ENCODE measurements around the gene USP40. TPM values are rescaled to one million over a fixed set of nuclear protein-coding genes. Genes with fewer than 3 reads are reported as not detected.

The USP40 gene
- total and polyA plus RNA-seq, 2 donors: 16.1 to 26.7 TPM

GRCh38 chr2:233492078-233492477 is 74.5 kb downstream of the USP40 start:
- Histone ChIP-seq H3K36me3 (ENCODE audit: control insufficient read depth in 2 of 2, insufficient read depth in 2 of 2, low read length in 1 of 2) (peaks cover 2 to 7% of the 10 kb centered on the region in 2 donors), H3K4me1 (ENCODE audit: control insufficient read depth in 2 of 2, insufficient read depth in 2 of 2, low read length in 2 of 2) (peaks cover 0 to 7% of the 10 kb centered on the region in 2 donors), H3K27ac (ENCODE audit: low read depth in 1 of 2, low read length in 1 of 2) (no peak overlapping the region), H3K27me3 (ENCODE audit: control insufficient read depth in 2 of 2, insufficient read depth in 1 of 2, low read length in 1 of 2) (no peaks in the 10 kb centered on the region), H3K9me3 (ENCODE audit: control insufficient read depth in 2 of 2, insufficient read depth in 1 of 2, low read length in 1 of 2) (no peaks in the 10 kb centered on the region), H3K4me3 (ENCODE audit: low read length in 2 of 2) (no peak overlapping the region)
- no peak for DNase-seq (ENCODE audit: low read depth in 6 of 9, low spot score in 9 of 9)
- 95% methylated on average over 4 of the region's 4 CpGs for WGBS

- H3K27me3 ChIP-seq (ENCODE audit: control insufficient read depth in 2 of 2, insufficient read depth in 1 of 2, low read length in 1 of 2): no peaks in the 10 kb centered on the region
- no peak overlapping the region for H3K4me3 ChIP-seq (ENCODE audit: low read length in 2 of 2)
- WGBS: 93% methylated on average over 3 of the region's 3 CpGs
- peaks cover 0 to 13% of the 10 kb centered on the region in 2 donors for H3K4me1 ChIP-seq (ENCODE audit: control insufficient read depth in 2 of 2, insufficient read depth in 2 of 2, low read length in 2 of 2)
- H3K27ac ChIP-seq (ENCODE audit: low read depth in 1 of 2, low read length in 1 of 2): peak overlapping the region in 1 of 2 donors; percentile 2
- peaks cover 6 to 7% of the 10 kb centered on the region in 2 donors for H3K36me3 ChIP-seq (ENCODE audit: control insufficient read depth in 2 of 2, insufficient read depth in 2 of 2, low read length in 1 of 2)
- H3K9me3 ChIP-seq (ENCODE audit: control insufficient read depth in 2 of 2, insufficient read depth in 1 of 2, low read length in 1 of 2): no peaks in the 10 kb centered on the region
- DNase-seq (ENCODE audit: low read depth in 6 of 9, low spot score in 9 of 9): no peak
Measured at GRCh38 chr2:233491326-233491725, 75.3 kb downstream of the USP40 start.

DNA sequence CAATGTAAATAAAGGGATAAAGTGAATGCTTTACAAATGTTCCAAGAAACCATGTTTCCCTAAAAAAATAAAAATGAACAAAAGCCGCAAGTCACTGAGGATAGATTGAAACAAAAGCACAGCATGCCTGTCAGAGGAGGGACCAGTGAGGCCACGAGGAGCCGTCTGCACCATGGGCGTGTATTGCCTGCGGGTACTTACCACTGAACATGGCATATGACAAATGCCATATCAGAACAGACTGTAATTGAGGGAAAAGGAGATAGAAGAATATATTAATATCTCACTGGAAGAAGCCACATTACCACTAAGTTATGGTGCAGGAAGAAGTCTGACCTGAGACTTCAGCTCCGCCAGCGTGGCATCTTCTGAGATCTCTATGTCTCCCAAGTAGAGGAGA is 75.8 kb downstream of the USP40 start:
- Histone ChIP-seq H3K36me3 (ENCODE audit: control insufficient read depth in 2 of 2, insufficient read depth in 2 of 2, low read length in 1 of 2) (peaks cover 7% of the 10 kb centered on the region in 2 donors), H3K9me3 (ENCODE audit: control insufficient read depth in 2 of 2, insufficient read depth in 1 of 2, low read length in 1 of 2) (no peaks in the 10 kb centered on the region), H3K4me1 (ENCODE audit: control insufficient read depth in 2 of 2, insufficient read depth in 2 of 2, low read length in 2 of 2) (peaks cover 0 to 18% of the 10 kb centered on the region in 2 donors), H3K27ac (ENCODE audit: low read depth in 1 of 2, low read length in 1 of 2) (no peak overlapping the region), H3K4me3 (ENCODE audit: low read length in 2 of 2) (no peak overlapping the region), H3K27me3 (ENCODE audit: control insufficient read depth in 2 of 2, insufficient read depth in 1 of 2, low read length in 1 of 2) (no peaks in the 10 kb centered on the region)
- WGBS: 95% methylated on average over 7 of the region's 7 CpGs
- no peak for DNase-seq (ENCODE audit: low read depth in 6 of 9, low spot score in 9 of 9)

DNA sequence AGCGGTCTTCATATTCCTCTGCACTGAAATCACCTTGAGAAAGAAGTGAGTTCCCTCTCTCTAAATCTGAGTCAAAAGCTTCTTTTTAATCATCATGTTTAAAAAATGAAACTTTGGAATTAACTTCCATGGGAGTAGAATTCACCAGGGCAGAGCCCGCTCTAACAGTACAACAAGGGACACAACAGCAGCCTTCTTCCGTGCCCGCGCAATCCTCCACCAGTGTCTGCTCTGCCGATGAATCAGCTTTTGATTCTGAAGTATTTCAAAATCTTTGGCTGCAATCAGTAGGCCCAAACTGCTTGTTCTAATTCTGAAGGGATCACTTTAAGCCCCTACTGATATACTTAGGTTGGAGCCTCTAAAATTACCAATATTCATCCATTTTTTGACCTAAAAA is 76.9 kb downstream of the USP40 start:
- no peak overlapping the region for H3K4me3 ChIP-seq (ENCODE audit: low read length in 2 of 2)
- DNase-seq (ENCODE audit: low read depth in 6 of 9, low spot score in 9 of 9): no peak
- WGBS: 98% methylated on average over 6 of the region's 6 CpGs
- peaks cover 0 to 21% of the 10 kb centered on the region in 2 donors for H3K4me1 ChIP-seq (ENCODE audit: control insufficient read depth in 2 of 2, insufficient read depth in 2 of 2, low read length in 2 of 2)
- peak overlapping the region in 1 of 2 donors; percentile 41 for H3K27ac ChIP-seq (ENCODE audit: low read depth in 1 of 2, low read length in 1 of 2)
- H3K9me3 ChIP-seq (ENCODE audit: control insufficient read depth in 2 of 2, insufficient read depth in 1 of 2, low read length in 1 of 2): no peaks in the 10 kb centered on the region
- no peaks in the 10 kb centered on the region for H3K27me3 ChIP-seq (ENCODE audit: control insufficient read depth in 2 of 2, insufficient read depth in 1 of 2, low read length in 1 of 2)
- H3K36me3 ChIP-seq (ENCODE audit: control insufficient read depth in 2 of 2, insufficient read depth in 2 of 2, low read length in 1 of 2): peaks cover 7 to 10% of the 10 kb centered on the region in 2 donors

GRCh38 chr2:233489143-233489542 is 77.4 kb downstream of the USP40 start:
- Histone ChIP-seq H3K4me3 (ENCODE audit: low read length in 2 of 2) (no peak overlapping the region), H3K36me3 (ENCODE audit: control insufficient read depth in 2 of 2, insufficient read depth in 2 of 2, low read length in 1 of 2) (peaks cover 8 to 10% of the 10 kb centered on the region in 2 donors), H3K4me1 (ENCODE audit: control insufficient read depth in 2 of 2, insufficient read depth in 2 of 2, low read length in 2 of 2) (peaks cover 0 to 21% of the 10 kb centered on the region in 2 donors), H3K27ac (ENCODE audit: low read depth in 1 of 2, low read length in 1 of 2) (peak overlapping the region; percentile 15 to 41), H3K27me3 (ENCODE audit: control insufficient read depth in 2 of 2, insufficient read depth in 1 of 2, low read length in 1 of 2) (no peaks in the 10 kb centered on the region), H3K9me3 (ENCODE audit: control insufficient read depth in 2 of 2, insufficient read depth in 1 of 2, low read length in 1 of 2) (no peaks in the 10 kb centered on the region)
- 89% methylated on average over 10 of the region's 10 CpGs for WGBS
- DNase-seq (ENCODE audit: low read depth in 6 of 9, low spot score in 9 of 9): no peak

DNA sequence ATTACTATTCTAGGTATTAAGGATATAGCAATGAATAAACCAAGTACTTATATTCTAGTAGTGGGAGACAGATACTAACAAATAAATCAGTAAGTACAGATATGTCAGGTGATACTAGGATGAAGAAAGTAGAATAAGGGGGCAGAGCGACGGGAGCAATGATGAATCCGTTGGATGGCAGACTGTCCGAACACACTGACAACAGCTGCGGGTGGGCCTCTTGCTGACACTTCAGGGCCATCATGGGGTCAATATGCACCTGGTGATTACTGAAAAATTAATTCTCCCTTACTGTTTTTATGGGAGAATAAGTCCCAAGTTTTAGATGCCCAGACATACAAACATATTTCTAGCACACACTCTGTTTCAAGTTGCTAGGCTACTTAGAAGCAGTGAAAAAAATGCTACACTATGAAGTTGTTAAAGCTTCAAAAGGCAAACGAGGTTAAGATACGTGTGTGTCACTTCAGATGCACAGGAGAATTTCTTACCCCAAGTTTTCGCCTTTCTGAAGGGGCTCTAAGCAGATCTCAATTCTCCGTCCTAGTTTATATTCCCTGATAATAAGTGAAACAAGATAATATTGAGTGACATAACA is 78.7 kb downstream of the USP40 start:
- H3K36me3 ChIP-seq (ENCODE audit: control insufficient read depth in 2 of 2, insufficient read depth in 2 of 2, low read length in 1 of 2): peaks cover 10 to 13% of the 10 kb centered on the region in 2 donors
- H3K4me1 ChIP-seq (ENCODE audit: control insufficient read depth in 2 of 2, insufficient read depth in 2 of 2, low read length in 2 of 2): peaks cover 0 to 21% of the 10 kb centered on the region in 2 donors
- H3K27ac ChIP-seq (ENCODE audit: low read depth in 1 of 2, low read length in 1 of 2): peak overlapping the region; percentile 22 to 63
- H3K27me3 ChIP-seq (ENCODE audit: control insufficient read depth in 2 of 2, insufficient read depth in 1 of 2, low read length in 1 of 2): no peaks in the 10 kb centered on the region
- DNase-seq (ENCODE audit: low read depth in 6 of 9, low spot score in 9 of 9): no peak
- H3K4me3 ChIP-seq (ENCODE audit: low read length in 2 of 2): no peak overlapping the region
- H3K9me3 ChIP-seq (ENCODE audit: control insufficient read depth in 2 of 2, insufficient read depth in 1 of 2, low read length in 1 of 2): no peaks in the 10 kb centered on the region
- WGBS: 91% methylated on average over 9 of the region's 9 CpGs

- H3K27ac ChIP-seq (ENCODE audit: low read depth in 1 of 2, low read length in 1 of 2): peak overlapping the region; percentile 81 to 86
- H3K27me3 ChIP-seq (ENCODE audit: control insufficient read depth in 2 of 2, insufficient read depth in 1 of 2, low read length in 1 of 2): no peaks in the 10 kb centered on the region
- WGBS: 93% methylated on average over 4 of the region's 4 CpGs
- H3K4me3 ChIP-seq (ENCODE audit: low read length in 2 of 2): no peak overlapping the region
- H3K36me3 ChIP-seq (ENCODE audit: control insufficient read depth in 2 of 2, insufficient read depth in 2 of 2, low read length in 1 of 2): peaks cover 17 to 19% of the 10 kb centered on the region in 2 donors
- no peak for DNase-seq (ENCODE audit: low read depth in 6 of 9, low spot score in 9 of 9)
- no peaks in the 10 kb centered on the region for H3K9me3 ChIP-seq (ENCODE audit: control insufficient read depth in 2 of 2, insufficient read depth in 1 of 2, low read length in 1 of 2)
- H3K4me1 ChIP-seq (ENCODE audit: control insufficient read depth in 2 of 2, insufficient read depth in 2 of 2, low read length in 2 of 2): peaks cover 0 to 21% of the 10 kb centered on the region in 2 donors
Measured at GRCh38 chr2:233486778-233487552, 79.6 kb downstream of the USP40 start.

DNA sequence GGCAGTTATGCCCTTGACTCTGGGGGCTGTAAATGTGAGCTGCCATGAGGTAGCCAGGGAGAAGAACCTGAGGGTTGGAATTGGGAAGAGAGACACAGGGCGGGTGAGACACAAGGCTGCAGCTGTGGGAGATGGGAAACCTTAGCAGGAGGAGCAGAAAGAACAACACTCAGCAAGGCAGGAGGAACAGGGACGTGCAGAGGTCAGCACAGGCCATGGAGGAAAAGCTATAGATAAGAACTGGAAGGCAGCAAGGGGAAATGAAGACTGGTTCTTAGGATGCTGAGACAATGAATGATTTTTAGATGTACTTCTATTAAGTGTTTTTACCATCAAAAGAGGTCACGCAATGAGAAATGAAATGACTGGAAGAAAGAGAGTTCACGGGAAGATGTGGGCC is 80.2 kb downstream of the USP40 start:
- peak overlapping the region; percentile 81 to 86 for H3K27ac ChIP-seq (ENCODE audit: low read depth in 1 of 2, low read length in 1 of 2)
- no peak overlapping the region for H3K4me3 ChIP-seq (ENCODE audit: low read length in 2 of 2)
- peaks cover 19% of the 10 kb centered on the region in 2 donors for H3K36me3 ChIP-seq (ENCODE audit: control insufficient read depth in 2 of 2, insufficient read depth in 2 of 2, low read length in 1 of 2)
- 97% methylated on average over 4 of the region's 4 CpGs for WGBS
- DNase-seq (ENCODE audit: low read depth in 6 of 9, low spot score in 9 of 9): no peak
- H3K9me3 ChIP-seq (ENCODE audit: control insufficient read depth in 2 of 2, insufficient read depth in 1 of 2, low read length in 1 of 2): no peaks in the 10 kb centered on the region
- no peaks in the 10 kb centered on the region for H3K27me3 ChIP-seq (ENCODE audit: control insufficient read depth in 2 of 2, insufficient read depth in 1 of 2, low read length in 1 of 2)
- peaks cover 0 to 21% of the 10 kb centered on the region in 2 donors for H3K4me1 ChIP-seq (ENCODE audit: control insufficient read depth in 2 of 2, insufficient read depth in 2 of 2, low read length in 2 of 2)

GRCh38 chr2:233485726-233486125 is 80.9 kb downstream of the USP40 start:
- Histone ChIP-seq H3K4me3 (ENCODE audit: low read length in 2 of 2) (no peak overlapping the region), H3K4me1 (ENCODE audit: control insufficient read depth in 2 of 2, insufficient read depth in 2 of 2, low read length in 2 of 2) (peaks cover 0 to 21% of the 10 kb centered on the region in 2 donors), H3K27me3 (ENCODE audit: control insufficient read depth in 2 of 2, insufficient read depth in 1 of 2, low read length in 1 of 2) (no peaks in the 10 kb centered on the region), H3K9me3 (ENCODE audit: control insufficient read depth in 2 of 2, insufficient read depth in 1 of 2, low read length in 1 of 2) (no peaks in the 10 kb centered on the region), H3K27ac (ENCODE audit: low read depth in 1 of 2, low read length in 1 of 2) (peak overlapping the region in 1 of 2 donors; percentile 86), H3K36me3 (ENCODE audit: control insufficient read depth in 2 of 2, insufficient read depth in 2 of 2, low read length in 1 of 2) (peaks cover 19 to 21% of the 10 kb centered on the region in 2 donors)
- DNase-seq (ENCODE audit: low read depth in 6 of 9, low spot score in 9 of 9): no peak
- WGBS: 94% methylated on average over 15 of the region's 15 CpGs
